Cardiac septum (tissue), 1 donor: ENCODE data around the gene ADAMTS18. TPM values are rescaled to one million over a fixed set of nuclear protein-coding genes. Genes with fewer than 3 reads are reported as not detected.
A peak's percentile ranks its signal among the peaks of the same experiment; 100 is the strongest.

Source experiments
- DNase-seq: peaks from one replicate; pipeline ENCODE4 v3.0.0-alpha.2; 2020; ENCODE audit warnings: low spot score
- intact Hi-C: fragments of 100-400 bp; cut with DNase I; formaldehyde crosslinking; loops from one replicate; pipeline ENCODE4 v1.14.0; 2022
- total RNA-seq: library from RNA; stranded (reverse); fragmentation: NEBNext Ultra II Directional; extraction: Animal tissue kit (Norgen Biotek cat#: 25700); gene quantifications from one replicate; pipeline ENCODE4 v1.2.1, GENCODE V29; 2021
- donor health status: DM: no; HTN: no; CAD: no.

Gene ADAMTS18
- total RNA-seq, 1 donor from 2014 or later: not detected

DNA sequence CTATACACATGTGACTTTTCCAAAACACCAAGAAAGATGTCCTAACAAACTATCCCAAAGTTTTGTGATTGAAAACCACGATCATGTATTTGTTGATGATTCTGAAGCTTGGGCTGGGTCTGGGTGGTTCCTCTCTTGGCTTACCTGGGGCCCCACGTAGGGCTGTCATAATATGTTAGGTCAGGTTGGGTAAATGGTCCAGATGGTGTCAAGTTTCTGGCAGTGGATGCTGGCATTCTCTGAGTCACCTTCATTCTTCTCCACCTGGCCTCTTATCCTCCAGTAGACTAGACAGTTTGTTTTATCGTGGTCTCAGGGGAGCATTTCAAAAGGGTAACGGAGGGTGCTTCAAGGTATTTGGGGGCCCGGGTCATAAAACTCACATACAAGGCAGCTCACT, 196.2 kb downstream of the ADAMTS18 start:
- no peak for DNase-seq
- intact Hi-C loops: loop anchor here (10.0 kb wide), 2 partner anchors 426 to 756 kb away; no protein-coding TSS in a partner anchor

DNA sequence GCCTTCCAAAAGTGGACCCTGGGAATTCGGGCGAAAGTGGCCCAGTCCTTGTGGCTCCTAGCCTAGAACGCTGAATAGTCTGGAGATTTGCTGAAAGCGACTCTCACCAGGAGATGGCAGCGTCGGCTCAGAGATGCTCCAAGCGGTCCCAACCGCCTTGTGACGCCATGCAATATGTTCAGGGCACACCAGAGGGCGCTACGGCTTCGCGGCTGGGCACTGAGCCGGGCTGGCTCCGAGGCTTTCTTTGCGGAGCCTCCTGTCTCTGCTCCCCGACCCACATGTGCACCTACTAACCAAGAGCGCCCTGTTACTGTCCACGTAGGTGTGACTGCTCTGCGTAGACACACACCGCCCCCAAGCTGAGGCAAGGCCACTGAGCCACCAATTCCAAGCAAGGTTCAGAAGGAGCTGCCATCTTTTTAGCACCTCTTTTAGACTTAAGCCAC, 198.7 kb downstream of the ADAMTS18 start:
- intact Hi-C loops: loop anchor here (1.0 to 10.0 kb wide), 3 partner anchors 346 to 759 kb away; no protein-coding TSS in a partner anchor
- DNase-seq: peak; percentile 93

DNA sequence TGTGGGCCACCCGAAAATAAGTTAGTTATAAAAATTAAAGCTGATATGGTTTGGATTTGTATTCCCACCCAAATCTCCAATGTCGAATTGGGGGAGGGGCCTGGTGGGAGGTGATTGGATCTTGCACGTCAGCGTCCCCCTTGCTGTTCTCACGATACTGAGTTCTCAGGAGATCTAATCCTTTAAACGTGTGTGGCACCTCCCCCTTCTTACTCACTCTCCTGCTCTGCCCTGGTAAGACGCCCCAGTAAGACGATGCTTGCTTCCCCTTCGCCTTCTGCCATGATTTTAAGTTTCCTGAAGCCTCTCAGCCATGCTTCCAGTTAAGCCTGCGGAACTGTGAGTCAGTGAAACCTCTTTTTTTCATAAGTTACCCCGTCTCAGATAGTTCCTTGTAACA, 200.2 kb downstream of the ADAMTS18 start:
- no peak for DNase-seq
- intact Hi-C loops: loop anchor here (10.0 kb wide), 2 partner anchors 430 to 760 kb away; no protein-coding TSS in a partner anchor

DNA sequence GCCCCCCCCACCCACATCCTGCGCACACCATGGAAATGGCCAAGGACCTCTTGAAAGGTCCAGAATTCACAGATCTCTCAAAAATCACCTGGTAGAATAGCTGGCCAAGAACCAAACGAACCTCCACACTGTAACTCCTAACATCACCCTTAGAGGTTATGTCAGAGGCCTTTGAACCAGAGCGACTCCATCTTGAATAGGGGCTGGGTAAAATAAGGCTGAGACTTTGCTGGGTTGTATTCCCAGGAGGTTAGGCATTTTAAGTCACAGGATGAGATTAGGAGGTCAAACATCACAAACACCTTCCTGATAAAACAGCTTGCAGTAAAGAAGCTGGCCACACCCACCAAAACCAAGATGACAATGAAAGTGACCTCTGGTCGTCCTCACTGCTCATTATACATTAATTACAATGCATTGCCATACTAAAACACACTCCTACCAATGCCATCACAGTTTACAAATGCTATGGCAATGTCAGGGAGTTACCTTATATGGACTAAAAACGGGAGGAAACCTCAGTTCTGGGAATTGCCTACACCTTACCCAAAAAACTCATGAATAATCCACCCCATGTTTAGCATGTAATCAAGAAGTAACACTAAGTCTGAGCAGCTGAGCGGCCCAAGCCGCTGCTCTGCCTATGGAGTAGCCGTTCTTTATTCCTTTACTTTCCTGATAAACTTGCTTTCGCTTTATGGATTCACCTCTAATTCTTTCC, 200.9 kb downstream of the ADAMTS18 start:
- no peak for DNase-seq
- intact Hi-C loops: loop anchor here (10.0 kb wide), 2 partner anchors 431 to 761 kb away; no protein-coding TSS in a partner anchor

Other genes starting within 250 kb of the ADAMTS18 start
- 21.3 TPM for gene MON1B, start 243.8 kb downstream of the ADAMTS18 start, total RNA-seq
- gene SYCE1L, start 235.6 kb downstream of the ADAMTS18 start, total RNA-seq: 0.83 TPM